ENCODE measurements around the gene MTMR10.

DNA sequence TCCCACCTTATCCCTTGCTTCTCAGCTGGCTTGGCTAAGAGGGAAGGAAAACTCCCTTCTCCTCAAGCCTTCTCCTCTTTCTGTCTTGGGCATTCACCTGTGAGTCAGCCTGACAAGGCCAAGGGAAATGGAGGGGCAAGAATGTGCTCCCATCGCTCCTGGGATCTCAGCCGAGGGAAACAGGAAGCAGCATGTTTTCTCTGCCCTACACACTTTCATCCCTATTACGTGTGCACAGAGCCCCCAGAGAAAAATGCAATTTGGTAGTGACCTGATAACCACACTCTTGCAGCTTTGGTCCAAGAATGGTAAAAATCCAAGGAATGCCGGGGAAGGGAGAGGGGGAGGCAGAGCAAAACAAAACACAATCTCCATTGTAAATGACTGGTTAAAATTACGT is 32.9 kb upstream of the MTMR10 start:
- no peak for TF ChIP-seq CTCF (IDR thresholded peaks at IDR 0.05 in 4 of 5, conservative IDR thresholded peaks at IDR 0.05 in 1 of 5)
- no peak for TF ChIP-seq POLR2A (IDR thresholded peaks at IDR 0.05)

Data from gastrocnemius medialis (tissue), 4 donors.